Left lung (tissue), 10 donors: ENCODE data around the gene CISD3. TPM values are rescaled to one million over a fixed set of nuclear protein-coding genes. Genes with fewer than 3 reads are reported as not detected.

Experiments
- ATAC-seq: fragments of 200-7000 bp; cut with Tn5 transposase; one replicate; pipeline ENCODE4 v1.9.1; 2020; ENCODE audit warnings: moderate library complexity
- DNase-seq, 4 donors: peaks; one replicate each; pipeline ENCODE4 v3.0.0-alpha.2; 2013 to 2020
- H3K27ac ChIP-seq, 2 donors: fragments of 200-600 bp; sonication (generic) in 1 of 2; one replicate each; pipeline versions ENCODE4 v1.5.0 to v1.8.0; 2020 to 2021
- H3K27me3 ChIP-seq, 2 donors: fragments of 200-600 bp; sonication (generic) in 1 of 2; one replicate each; pipeline versions ENCODE4 v1.5.0 to v1.8.0; 2020 to 2021
- H3K36me3 ChIP-seq, 2 donors: fragments of 200-600 bp; sonication (generic) in 1 of 2; one replicate each; pipeline versions ENCODE4 v1.5.0 to v1.8.0; 2020 to 2021
- H3K4me1 ChIP-seq, 2 donors: fragments of 200-600 bp; one replicate each; pipeline ENCODE4 v1.8.0; 2021
- H3K4me3 ChIP-seq, 2 donors: fragments of 200-600 bp; sonication (generic) in 1 of 2; one replicate each; pipeline versions ENCODE4 v1.5.0 to v1.8.0; 2020 to 2021; ENCODE audit warnings: mild to moderate bottlenecking in 1 of 2
- H3K9me3 ChIP-seq, 2 donors: fragments of 200-600 bp; sonication (generic) in 1 of 2; one replicate each; pipeline versions ENCODE4 v1.5.0 to v1.8.0; 2020 to 2021
- intact Hi-C, 2 donors: fragments of 100-400 bp; cut with DNase I; formaldehyde crosslinking; loops; one replicate each; pipeline versions ENCODE4 v1.11.2 to v1.14.2; 2022
- polyA plus RNA-seq, 6 donors: library from polyadenylated mRNA; unstranded; fragments of 120-200 nt; gene quantifications; one replicate each; pipeline ENCODE4 v1.2.1, GENCODE V29; 2013; ENCODE audit not compliant: insufficient read length in 6 of 6
- total RNA-seq, 2 donors: library from RNA; stranded (reverse); fragmentation: NEBNext Ultra II Directional; extraction: Animal tissue kit (Norgen Biotek cat#: 25700); gene quantifications; one replicate each; pipeline ENCODE4 v1.2.1, GENCODE V29; 2021
- TF ChIP-seq, protein P1 (sequence below), 2 donors: fragments of 200-600 bp; sonication (generic) in 1 of 2; IDR thresholded peaks; one replicate each; pipeline versions ENCODE4 v1.5.0 to v1.8.0; 2021; ENCODE audit warnings: antibody characterized with exemption in 2 of 2
- donor health status: DM: no; HTN: yes; CAD: no.
- donor health status: DM: no; HTN: no; CAD: no.

The CISD3 gene
- total and polyA plus RNA-seq, 8 donors: 8.6 to 49.2 (median 14.5) TPM

DNA sequence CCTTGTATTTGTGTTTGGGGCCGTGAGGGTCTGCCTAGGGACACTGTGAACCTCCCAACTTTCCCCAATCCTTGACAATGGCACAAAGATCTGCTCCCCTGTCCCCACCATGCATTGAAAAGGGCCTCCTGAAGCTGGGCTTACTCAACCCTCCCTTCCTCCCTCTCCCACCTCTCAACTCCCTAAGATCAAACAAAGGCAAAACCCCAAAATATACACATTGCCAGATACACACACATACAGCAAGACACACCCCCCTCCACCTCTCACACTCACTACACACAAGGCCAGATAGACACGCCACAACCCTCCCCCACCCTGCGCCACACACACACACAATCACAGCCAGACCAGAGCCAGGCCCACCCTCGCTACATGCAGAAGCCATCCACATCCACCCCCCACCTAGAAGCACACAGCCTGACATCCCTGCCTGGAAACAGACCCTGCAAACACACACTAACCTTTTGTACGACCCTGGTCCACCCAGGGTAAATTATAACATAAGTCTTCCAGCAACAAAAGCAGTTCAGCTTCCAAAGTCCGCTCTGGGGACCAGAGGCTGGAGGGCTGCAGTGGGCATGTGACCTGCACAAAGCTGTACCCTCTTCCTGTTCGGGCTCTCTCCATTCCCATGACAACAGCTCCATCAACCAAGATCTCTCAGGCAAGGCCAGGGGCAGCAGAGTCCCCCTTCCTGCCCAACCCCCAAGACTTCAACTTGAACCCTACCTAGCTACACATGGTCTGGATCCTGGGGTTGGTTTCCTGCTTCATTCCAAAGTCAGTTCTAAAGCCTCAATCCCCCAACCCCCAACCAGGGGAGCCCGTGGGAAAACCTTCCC, 16.1 kb downstream of the CISD3 start:
- peak overlapping the region in 1 of 2 donors; percentile 71 for H3K27ac ChIP-seq
- ATAC-seq: no peak
- H3K9me3 ChIP-seq: no peaks in the 10 kb centered on the region
- intact Hi-C loops: no loop called here
- TF ChIP-seq, protein P1, sequence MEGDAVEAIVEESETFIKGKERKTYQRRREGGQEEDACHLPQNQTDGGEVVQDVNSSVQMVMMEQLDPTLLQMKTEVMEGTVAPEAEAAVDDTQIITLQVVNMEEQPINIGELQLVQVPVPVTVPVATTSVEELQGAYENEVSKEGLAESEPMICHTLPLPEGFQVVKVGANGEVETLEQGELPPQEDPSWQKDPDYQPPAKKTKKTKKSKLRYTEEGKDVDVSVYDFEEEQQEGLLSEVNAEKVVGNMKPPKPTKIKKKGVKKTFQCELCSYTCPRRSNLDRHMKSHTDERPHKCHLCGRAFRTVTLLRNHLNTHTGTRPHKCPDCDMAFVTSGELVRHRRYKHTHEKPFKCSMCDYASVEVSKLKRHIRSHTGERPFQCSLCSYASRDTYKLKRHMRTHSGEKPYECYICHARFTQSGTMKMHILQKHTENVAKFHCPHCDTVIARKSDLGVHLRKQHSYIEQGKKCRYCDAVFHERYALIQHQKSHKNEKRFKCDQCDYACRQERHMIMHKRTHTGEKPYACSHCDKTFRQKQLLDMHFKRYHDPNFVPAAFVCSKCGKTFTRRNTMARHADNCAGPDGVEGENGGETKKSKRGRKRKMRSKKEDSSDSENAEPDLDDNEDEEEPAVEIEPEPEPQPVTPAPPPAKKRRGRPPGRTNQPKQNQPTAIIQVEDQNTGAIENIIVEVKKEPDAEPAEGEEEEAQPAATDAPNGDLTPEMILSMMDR (IDR thresholded peaks at IDR 0.05): no peak
- peak overlapping the region; percentile 89 to 97 for H3K4me3 ChIP-seq
- H3K4me1 ChIP-seq: peaks cover 21 to 92% of the 10 kb centered on the region in 2 donors
- no peak for DNase-seq
- peaks cover 0 to 64% of the 10 kb centered on the region in 2 donors for H3K27me3 ChIP-seq
- H3K36me3 ChIP-seq: no peaks in the 10 kb centered on the region

DNA sequence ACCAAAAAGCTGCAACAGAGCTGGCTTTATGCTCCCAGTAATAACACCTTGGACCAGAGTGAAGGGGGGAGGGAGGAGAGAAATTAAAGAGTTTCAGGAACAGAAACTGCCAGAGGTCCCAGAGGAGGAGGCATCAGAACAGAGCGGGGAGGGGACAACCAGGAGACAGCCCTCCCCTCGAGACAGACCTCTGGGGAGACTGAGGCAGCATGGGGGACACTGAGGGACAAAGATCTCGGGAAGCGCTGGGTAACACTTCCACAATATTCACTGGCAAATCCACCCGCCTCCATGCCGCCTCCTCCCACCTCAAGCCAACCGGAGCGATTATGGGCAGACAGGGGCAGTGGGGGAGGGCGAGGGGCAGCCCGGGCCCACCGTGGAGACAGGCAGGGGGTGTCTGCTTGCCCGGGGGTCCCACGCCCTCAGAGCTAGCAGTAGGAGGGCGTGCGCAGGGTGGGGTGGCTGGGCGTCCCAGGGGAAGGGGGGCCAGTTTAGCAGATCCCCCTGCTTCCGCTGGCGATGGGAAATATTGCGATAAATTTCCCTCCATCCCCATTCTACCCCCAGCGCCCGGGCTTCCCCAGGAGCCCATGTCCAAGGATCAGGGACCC, 16.8 kb downstream of the CISD3 start:
- no peak for ATAC-seq
- H3K4me3 ChIP-seq: peak overlapping the region; percentile 89 to 97
- peaks cover 19 to 89% of the 10 kb centered on the region in 2 donors for H3K4me1 ChIP-seq
- intact Hi-C loops: no loop called here
- TF ChIP-seq, protein P1 (IDR thresholded peaks at IDR 0.05): no peak
- H3K27me3 ChIP-seq: peaks cover 0 to 69% of the 10 kb centered on the region in 2 donors
- no peak for DNase-seq
- no peaks in the 10 kb centered on the region for H3K36me3 ChIP-seq
- H3K9me3 ChIP-seq: no peaks in the 10 kb centered on the region
- peak overlapping the region; percentile 71 to 79 for H3K27ac ChIP-seq

GRCh38 chr17:38747463-38748148, 17.5 kb downstream of the CISD3 start:
- H3K36me3 ChIP-seq: no peaks in the 10 kb centered on the region
- peak overlapping the region; percentile 89 to 97 for H3K4me3 ChIP-seq
- TF ChIP-seq, protein P1 (IDR thresholded peaks at IDR 0.05): no peak
- H3K27ac ChIP-seq: peak overlapping the region; percentile 71 to 79
- intact Hi-C loops: no loop called here
- H3K4me1 ChIP-seq: peaks cover 14 to 82% of the 10 kb centered on the region in 2 donors
- DNase-seq (peak in 3 of 4 donors; percentile 53 to 86 (median 76)), ATAC-seq (no peak)
- H3K9me3 ChIP-seq: no peaks in the 10 kb centered on the region
- H3K27me3 ChIP-seq: peaks cover 0 to 69% of the 10 kb centered on the region in 2 donors

DNA sequence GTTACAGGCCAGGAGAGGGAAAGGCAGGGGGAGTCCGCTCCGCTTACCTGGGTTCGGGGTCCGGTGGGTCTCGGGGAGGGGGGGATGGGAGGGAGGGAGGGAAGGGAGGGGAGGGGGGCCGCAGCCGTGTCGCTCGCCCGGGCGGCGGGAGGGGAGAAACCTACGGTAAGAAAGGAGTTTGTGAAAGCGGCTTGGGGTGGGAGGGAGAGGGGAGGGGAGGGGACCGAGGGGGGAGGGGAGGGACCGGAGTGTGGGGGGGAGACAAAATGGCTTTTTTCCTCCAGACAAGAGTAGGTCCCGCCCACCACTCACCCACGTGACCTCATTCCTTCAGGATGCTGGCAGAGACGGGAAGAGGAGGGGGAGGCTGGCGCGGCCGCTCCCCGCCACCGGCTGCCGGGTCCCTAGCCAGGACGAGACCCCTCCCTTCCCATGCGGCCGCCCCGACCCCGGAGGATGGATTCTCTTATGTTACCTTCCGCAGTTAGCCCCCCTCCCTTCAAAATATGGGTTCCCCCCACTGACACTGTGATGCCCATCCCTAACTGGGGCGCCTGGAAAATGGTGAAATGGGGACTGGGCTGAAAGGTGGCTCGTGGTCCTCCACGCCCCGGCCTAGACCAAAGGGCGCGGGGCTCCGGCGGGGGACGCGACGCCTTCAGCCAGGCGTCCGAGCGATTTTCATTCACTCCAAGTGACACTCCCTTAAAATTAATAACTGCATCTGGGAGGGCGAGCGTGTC, 18.2 kb downstream of the CISD3 start, which contains the start of gene PCGF2:
Gene PCGF2, minus strand, starts transcription at position 188 of the 743 bp plus-strand sequence. CDS start 7,934 bp downstream, outside the sequence.
- Histone ChIP-seq H3K27ac (peak within 1 kb of the TSS; percentile 88 to 90), H3K9me3 (no peaks in the 10 kb centered on the region), H3K27me3 (peaks cover 0 to 69% of the 10 kb centered on the region in 2 donors), H3K4me1 (peaks cover 11 to 78% of the 10 kb centered on the region in 2 donors), H3K36me3 (no peaks in the 10 kb centered on the region), H3K4me3 (peak within 1 kb of the TSS; percentile 89 to 97)
- intact Hi-C loops: no loop called here
- ATAC-seq (peak; percentile 23), DNase-seq (peak; percentile 88 to 95 (median 90))
- TF ChIP-seq, protein P1 (IDR thresholded peaks at IDR 0.05): no peak
